Measurements from ENCODE around the gene GRAP2. TPM values are rescaled to one million over a fixed set of nuclear protein-coding genes. Genes with fewer than 3 reads are reported as not detected.

GRAP2 gene
- total and polyA plus RNA-seq, 9 of the 15 experiments (the other 6 are each of a cell fraction or from before 2014, with no cell fraction given) = 4.8 to 88.7 (median 60.4) TPM

DNA sequence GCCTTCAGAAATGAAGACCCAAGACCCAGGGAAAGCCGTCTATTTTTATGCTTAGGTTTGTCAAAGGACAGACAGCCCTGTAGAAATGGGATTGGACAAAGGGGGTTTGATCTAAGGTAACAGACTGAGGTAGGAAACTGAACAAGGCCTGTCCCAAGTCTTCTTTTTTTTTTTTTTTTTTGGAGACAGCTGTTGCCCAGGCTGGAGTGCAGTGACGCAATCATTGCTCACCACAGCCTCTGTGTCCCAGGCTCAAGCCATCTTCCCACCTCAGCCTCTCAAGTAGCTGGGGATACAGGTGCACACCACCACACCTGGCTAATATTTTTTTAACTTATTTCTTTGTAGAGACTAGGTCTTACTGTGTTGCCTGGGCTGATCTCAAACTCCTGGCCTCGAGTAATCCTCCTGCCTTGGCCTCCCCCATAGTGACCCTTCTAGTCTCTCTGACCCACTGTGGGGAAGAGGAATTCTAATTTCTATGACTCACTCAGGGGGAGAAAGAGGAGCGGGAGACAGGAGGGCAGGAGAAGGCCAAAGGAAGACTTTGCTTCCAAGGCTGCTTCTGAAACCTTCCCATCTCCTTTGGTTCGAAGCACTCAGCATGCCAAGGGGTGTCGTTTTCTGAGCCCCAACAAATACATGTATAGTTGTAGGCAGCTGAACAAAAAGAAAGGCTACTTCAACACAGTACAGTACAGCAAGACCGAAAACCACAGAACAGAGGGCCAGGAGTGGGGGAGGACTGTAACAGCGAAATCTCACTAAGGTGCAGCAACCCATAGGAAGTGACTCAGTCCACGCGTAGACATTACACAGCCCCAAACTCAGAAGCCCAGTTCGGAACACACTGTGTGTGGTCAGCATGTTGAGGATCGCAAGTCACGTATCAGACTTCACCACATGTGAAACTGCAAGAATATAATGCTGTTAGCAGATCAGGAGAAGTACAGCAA, 60.2 kb downstream of the GRAP2 start (continued):
- TF ChIP-seq, protein P1, sequence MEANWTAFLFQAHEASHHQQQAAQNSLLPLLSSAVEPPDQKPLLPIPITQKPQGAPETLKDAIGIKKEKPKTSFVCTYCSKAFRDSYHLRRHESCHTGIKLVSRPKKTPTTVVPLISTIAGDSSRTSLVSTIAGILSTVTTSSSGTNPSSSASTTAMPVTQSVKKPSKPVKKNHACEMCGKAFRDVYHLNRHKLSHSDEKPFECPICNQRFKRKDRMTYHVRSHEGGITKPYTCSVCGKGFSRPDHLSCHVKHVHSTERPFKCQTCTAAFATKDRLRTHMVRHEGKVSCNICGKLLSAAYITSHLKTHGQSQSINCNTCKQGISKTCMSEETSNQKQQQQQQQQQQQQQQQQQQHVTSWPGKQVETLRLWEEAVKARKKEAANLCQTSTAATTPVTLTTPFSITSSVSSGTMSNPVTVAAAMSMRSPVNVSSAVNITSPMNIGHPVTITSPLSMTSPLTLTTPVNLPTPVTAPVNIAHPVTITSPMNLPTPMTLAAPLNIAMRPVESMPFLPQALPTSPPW (CRISPR knock-in tag; IDR thresholded peaks at IDR 0.05) = peak; percentile 64
- 0 out of 2 replicates have a peak, but pooled peaks have one; percentile 58 for TF ChIP-seq GABPB1 (CRISPR knock-in tag; IDR thresholded peaks at IDR 0.05)
- no peak for TF ChIP-seq CREB3 (tag; conservative IDR thresholded peaks at IDR 0.05; ENCODE audit: low read depth)
- no peak for TF ChIP-seq STAG1 (CRISPR knock-in tag; IDR thresholded peaks at IDR 0.05; ENCODE audit: borderline replicate concordance)
- 0 out of 2 replicates have a peak, but pooled peaks have one; percentile 8 for TF ChIP-seq ZNF24 (IDR thresholded peaks at IDR 0.05)
- TF ChIP-seq HNRNPLL (IDR thresholded peaks at IDR 0.05; ENCODE audit: low read depth, low read length, poor library complexity, severe bottlenecking) = peak; percentile 37
- TF ChIP-seq MTA3 (IDR thresholded peaks at IDR 0.05; ENCODE audit: borderline replicate concordance) = peak; percentile 38; the same call in 1 of the 2 replicates
- peak; percentile 76; the same call in 1 of the 2 replicates for TF ChIP-seq ZBTB2 (IDR thresholded peaks at IDR 0.05)
- TF ChIP-seq ARID4B (CRISPR knock-in tag; IDR thresholded peaks at IDR 0.05) = 0 out of 2 replicates have a peak, but pooled peaks have one; percentile 11
- no peak for TF ChIP-seq E4F1 (CRISPR knock-in tag; IDR thresholded peaks at IDR 0.05; ENCODE audit: borderline replicate concordance)
- TF ChIP-seq MAX (CRISPR knock-in tag; IDR thresholded peaks at IDR 0.05) = peak; percentile 73
- peak; percentile 64; the same call in 1 of the 2 replicates for TF ChIP-seq ZNF316 (IDR thresholded peaks at IDR 0.05)
- TF ChIP-seq ZNF436 (CRISPR knock-in tag; IDR thresholded peaks at IDR 0.05) = no peak
- TF ChIP-seq TRIM24 (IDR thresholded peaks at IDR 0.05) = peak; percentile 42 to 69; a peak in 3 of 4 replicates
- TF ChIP-seq CBX1 (IDR thresholded peaks at IDR 0.05; ENCODE audit: low read depth) = no peak

Data from K562 (cell line).